ENCODE data around the gene ZNF410.

ZNF410 gene

GRCh38 chr14:73958591-73958990, 71.9 kb downstream of the ZNF410 start:
- no peak for DNase-seq

- DNase-seq, result no peak
These were observed 74.5 kb downstream of the ZNF410 start for GRCh38 chr14:73961192-73961591.

- no peak for DNase-seq
These were observed 78.6 kb downstream of the ZNF410 start for GRCh38 chr14:73965216-73965615.

GRCh38 chr14:73968885-73969284, 82.2 kb downstream of the ZNF410 start:
- DNase-seq, result no peak

GRCh38 chr14:73973497-73973896, 86.8 kb downstream of the ZNF410 start:
- no peak for DNase-seq

- no peak for DNase-seq
These were observed 89.5 kb downstream of the ZNF410 start for GRCh38 chr14:73976125-73976524.

- no peak for DNase-seq
These were observed 91.2 kb downstream of the ZNF410 start for GRCh38 chr14:73977896-73978295.
